GM19455 (cell line): ENCODE measurements around the gene DNAJB5.
"Not testable (repeated sequence)": the region's sequence is repeated elsewhere in the genome, so short reads cannot be mapped to it uniquely, and the experiment has no call there.

Experiments used
- ATAC-seq: cut with Tn5 transposase; IDR thresholded peaks from one replicate; pipeline ENCODE4 v1.9.1; 2021; ENCODE audit not compliant: unreplicated experiment

The DNAJB5 gene

GRCh38 chr9:34998266-34998665, 8.7 kb downstream of the DNAJB5 start:
- ATAC-seq, result no peak

- no peak for ATAC-seq
These were observed 10.0 kb downstream of the DNAJB5 start for GRCh38 chr9:34999576-34999975.

- no peak for ATAC-seq
These were observed 11.2 kb downstream of the DNAJB5 start for GRCh38 chr9:35000535-35001284.

GRCh38 chr9:35001285-35001677, 11.7 kb downstream of the DNAJB5 start:
- ATAC-seq, result no peak

GRCh38 chr9:35001803-35002502, 12.4 kb downstream of the DNAJB5 start:
- ATAC-seq, result no peak

- no peak for ATAC-seq
These were observed 13.1 kb downstream of the DNAJB5 start for GRCh38 chr9:35002623-35003022.

- not testable (repeated sequence) for ATAC-seq
These were observed 14.8 kb downstream of the DNAJB5 start for GRCh38 chr9:35004299-35004698.

- ATAC-seq, result no peak
These were observed 20.9 kb downstream of the DNAJB5 start for GRCh38 chr9:35010351-35010958.

GRCh38 chr9:35014517-35014916, 25.0 kb downstream of the DNAJB5 start:
- ATAC-seq, result no peak

GRCh38 chr9:35023443-35023842, 33.9 kb downstream of the DNAJB5 start:
- ATAC-seq, result not testable (repeated sequence)

GRCh38 chr9:35026671-35027070, 37.1 kb downstream of the DNAJB5 start:
- ATAC-seq, result no peak

GRCh38 chr9:35027374-35027773, 37.8 kb downstream of the DNAJB5 start:
- no peak for ATAC-seq

GRCh38 chr9:35027860-35028259, 38.3 kb downstream of the DNAJB5 start:
- ATAC-seq, result no peak

- no peak for ATAC-seq
These were observed 38.8 kb downstream of the DNAJB5 start for GRCh38 chr9:35028341-35028740.

GRCh38 chr9:35029241-35029640, 39.7 kb downstream of the DNAJB5 start:
- ATAC-seq, result no peak

- no peak for ATAC-seq
These were observed 40.3 kb downstream of the DNAJB5 start for GRCh38 chr9:35029852-35030251.

GRCh38 chr9:35033101-35033500, 43.6 kb downstream of the DNAJB5 start:
- no peak for ATAC-seq

GRCh38 chr9:35035851-35036701, 46.5 kb downstream of the DNAJB5 start:
- no peak for ATAC-seq

GRCh38 chr9:35042081-35042604, 52.6 kb downstream of the DNAJB5 start:
- ATAC-seq, result no peak

GRCh38 chr9:35042891-35043545, 53.5 kb downstream of the DNAJB5 start:
- no peak for ATAC-seq
